Gastroesophageal sphincter (tissue), 4 donors: ENCODE measurements around the gene SCO2. TPM values are rescaled to one million over a fixed set of nuclear protein-coding genes. Genes with fewer than 3 reads are reported as not detected.
"Not testable (repeated sequence)": the region's sequence is repeated elsewhere in the genome, so short reads cannot be mapped to it uniquely, and the experiment has no call there.

Source experiments
- ATAC-seq: fragments of 150-250 bp; one replicate; pipeline ENCODE4 v1.9.1; 2016; ENCODE audit warnings: mild to moderate bottlenecking, moderate library complexity
- H3K27ac ChIP-seq, 4 donors: fragments of 200-600 bp; sonication (generic) in 3 of 4; 1 replicate in 3 of 4; 2 replicates in 1 of 4; pipeline ENCODE4 v1.5.1; 2016 to 2019
- H3K27me3 ChIP-seq: fragments of 200-600 bp; sonication (generic); one replicate; pipeline ENCODE4 v1.5.1; 2019
- H3K36me3 ChIP-seq, 2 donors: fragments of 200-600 bp; sonication (generic); one replicate each; pipeline ENCODE4 v1.5.1; 2019; ENCODE audit warnings: control low read depth in 1 of 2
- H3K4me1 ChIP-seq, 3 donors: fragments of 200-600 bp; sonication (generic); 1 replicate in 2 of 3; 2 replicates in 1 of 3; pipeline ENCODE4 v1.5.1; 2016 to 2019; ENCODE audit warnings: control low read depth in 2 of 3
- H3K4me3 ChIP-seq, 2 donors: fragments of 200-600 bp; sonication (generic); one replicate each; pipeline ENCODE4 v1.5.1; 2019; ENCODE audit warnings: mild to moderate bottlenecking in 1 of 2, moderate library complexity in 1 of 2
- H3K9me3 ChIP-seq, 3 donors: fragments of 200-600 bp; sonication (generic); one replicate each; pipeline ENCODE4 v1.5.1; 2017 to 2019; ENCODE audit warnings: control low read depth in 2 of 3
- CTCF ChIP-seq, 4 experiments: fragments of 200-600 bp in 2 of 4; fragments of 450-650 bp in 2 of 4; sonication (generic) in 1 of 4; IDR thresholded peaks; one replicate each; pipeline ENCODE4 v1.5.1; 2017 to 2019; ENCODE audit warnings: antibody characterized with exemption in 4 of 4, mild to moderate bottlenecking in 2 of 4, moderate library complexity in 2 of 4
- EP300 ChIP-seq: sonication (generic); formaldehyde crosslinking; IDR thresholded peaks from one replicate; pipeline ENCODE4 v1.6.1; 2017; ENCODE audit warnings: antibody characterized with exemption, mild to moderate bottlenecking
- POLR2A ChIP-seq, 2 donors: fragments of 450-650 bp; IDR thresholded peaks; one replicate each; pipeline ENCODE4 v1.6.1; 2017; ENCODE audit warnings: antibody characterized with exemption in 2 of 2, mild to moderate bottlenecking in 2 of 2, moderate library complexity in 1 of 2
- POLR2AphosphoS5 ChIP-seq: sonication (generic); formaldehyde crosslinking; IDR thresholded peaks from one replicate; pipeline ENCODE4 v1.6.1; 2017; ENCODE audit warnings: antibody characterized with exemption
- WGBS, 2 donors: methylation state at CpG; one replicate each; pipeline ENCODE4 v1.1.5; 2018; ENCODE audit warnings: low coverage in 1 of 2; 5-methylcytosine and 5-hydroxymethylcytosine counted together
- total RNA-seq, 4 donors: library from RNA; depleted of rRNA; stranded (reverse); fragments of >200 nt; gene quantifications; one replicate each; pipeline ENCODE4 v1.1.0, GENCODE V29; 2016

SCO2 gene
- total RNA-seq, 4 donors from 2014 or later: 1.2 to 1.8 TPM; not detected in 2

GRCh38 chr22:50542416-50542927 is 17.1 kb upstream of the SCO2 start:
- Histone ChIP-seq H3K4me3 (no peak overlapping the region), H3K27ac (no peak overlapping the region), H3K27me3 (peaks cover 66% of the 10 kb centered on the region), H3K4me1 (peaks cover 0 to 29% (median 9%) of the 10 kb centered on the region in 3 donors), H3K9me3 (no peaks in the 10 kb centered on the region), H3K36me3 (no peaks in the 10 kb centered on the region)
- ATAC-seq: no peak
- TF ChIP-seq POLR2AphosphoS5: no peak
- WGBS, 2 donors: 88 to 98% methylated on average over 14 to 19 of the region's 19 CpGs

DNA sequence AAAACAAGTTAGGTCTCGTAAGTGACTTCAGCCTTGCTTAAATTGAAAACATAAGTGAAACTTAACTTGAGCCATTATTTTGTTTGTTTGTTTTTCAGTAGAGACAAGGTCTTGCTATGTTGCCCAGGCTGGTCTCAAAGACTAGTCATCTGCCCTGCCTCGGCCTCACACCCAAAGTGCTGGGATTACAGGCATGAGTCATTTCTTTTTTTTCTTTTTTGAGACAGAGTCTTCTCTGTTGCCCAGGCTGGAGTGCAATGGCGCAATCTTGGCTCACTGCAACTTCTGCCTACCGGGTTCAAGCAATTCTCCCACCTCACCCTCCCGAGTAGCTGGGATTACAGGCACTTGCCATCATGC is 16.2 kb upstream of the SCO2 start:
- not testable (repeated sequence) for H3K36me3 ChIP-seq, ATAC-seq, H3K9me3 ChIP-seq, H3K4me3 ChIP-seq
- Histone ChIP-seq H3K4me1 (peaks cover 0 to 21% (median 9%) of the 10 kb centered on the region in 3 donors), H3K27me3 (peaks cover 66% of the 10 kb centered on the region), H3K27ac (peak overlapping the region in 1 of 4 donors; percentile 42)
- 48 to 70% methylated on average over 2 to 5 of the region's 5 CpGs for WGBS, 2 donors

GRCh38 chr22:50540381-50540780 is 15.0 kb upstream of the SCO2 start:
- Histone ChIP-seq H3K27me3 (peaks cover 66% of the 10 kb centered on the region), H3K27ac (peak overlapping the region in 2 of 4 donors; percentile 68 to 74), H3K36me3 (no peaks in the 10 kb centered on the region), H3K4me3 (no peak overlapping the region), H3K4me1 (peaks cover 0 to 20% (median 9%) of the 10 kb centered on the region in 3 donors), H3K9me3 (no peaks in the 10 kb centered on the region)
- TF ChIP-seq EP300: no peak
- no peak for TF ChIP-seq POLR2AphosphoS5
- TF ChIP-seq POLR2A (IDR thresholded peaks at IDR 0.05): no peak
- no peak for TF ChIP-seq CTCF (IDR thresholded peaks at IDR 0.05)
- WGBS, 2 donors: 82 to 91% methylated on average over 10 of the region's 10 CpGs
- no peak for ATAC-seq

GRCh38 chr22:50537765-50538164 is 12.4 kb upstream of the SCO2 start:
- WGBS, 2 donors: 74 to 78% methylated on average over 6 to 13 of the region's 13 CpGs
- peak overlapping the region in 3 of 4 donors; percentile 68 to 85 (median 74) for H3K27ac ChIP-seq
- H3K9me3 ChIP-seq: no peaks in the 10 kb centered on the region
- H3K4me1 ChIP-seq: peaks cover 0 to 11% (median 0%) of the 10 kb centered on the region in 3 donors
- no peak overlapping the region for H3K4me3 ChIP-seq
- TF ChIP-seq POLR2AphosphoS5 (no peak), POLR2A (IDR thresholded peaks at IDR 0.05) (no peak), EP300 (no peak), CTCF (IDR thresholded peaks at IDR 0.05) (no peak)
- peaks cover 71% of the 10 kb centered on the region for H3K27me3 ChIP-seq
- H3K36me3 ChIP-seq: no peaks in the 10 kb centered on the region
- ATAC-seq: no peak

DNA sequence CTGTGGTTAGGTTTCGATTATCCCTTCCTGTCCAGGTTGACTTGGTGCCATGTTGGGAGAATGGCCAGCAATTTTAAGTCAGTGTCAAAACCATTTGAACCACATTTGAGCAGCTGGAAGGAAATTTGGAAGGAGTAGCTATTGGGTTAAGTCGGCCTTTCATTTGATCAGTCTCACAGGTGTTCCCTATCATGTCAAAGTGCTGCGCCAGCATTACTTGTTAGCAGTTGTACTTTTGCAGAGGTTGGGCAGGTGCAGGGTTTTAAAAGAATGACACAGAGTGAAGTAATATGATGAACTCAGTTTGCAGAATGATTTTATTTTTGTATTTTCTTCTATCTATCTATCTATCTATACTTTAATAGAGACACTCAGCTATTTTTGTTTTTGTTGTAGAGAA is 10.8 kb upstream of the SCO2 start:
- TF ChIP-seq POLR2AphosphoS5: no peak
- no peak for TF ChIP-seq CTCF (IDR thresholded peaks at IDR 0.05)
- TF ChIP-seq EP300: no peak
- no peak for TF ChIP-seq POLR2A (IDR thresholded peaks at IDR 0.05)
- no peaks in the 10 kb centered on the region for H3K36me3 ChIP-seq
- no peaks in the 10 kb centered on the region for H3K9me3 ChIP-seq
- H3K4me3 ChIP-seq: no peak overlapping the region
- H3K27ac ChIP-seq: no peak overlapping the region
- 30 to 49% methylated on average over 2 to 3 of the region's 3 CpGs for WGBS, 2 donors
- peaks cover 86% of the 10 kb centered on the region for H3K27me3 ChIP-seq
- H3K4me1 ChIP-seq: peaks cover 0 to 26% (median 12%) of the 10 kb centered on the region in 3 donors
- no peak for ATAC-seq

DNA sequence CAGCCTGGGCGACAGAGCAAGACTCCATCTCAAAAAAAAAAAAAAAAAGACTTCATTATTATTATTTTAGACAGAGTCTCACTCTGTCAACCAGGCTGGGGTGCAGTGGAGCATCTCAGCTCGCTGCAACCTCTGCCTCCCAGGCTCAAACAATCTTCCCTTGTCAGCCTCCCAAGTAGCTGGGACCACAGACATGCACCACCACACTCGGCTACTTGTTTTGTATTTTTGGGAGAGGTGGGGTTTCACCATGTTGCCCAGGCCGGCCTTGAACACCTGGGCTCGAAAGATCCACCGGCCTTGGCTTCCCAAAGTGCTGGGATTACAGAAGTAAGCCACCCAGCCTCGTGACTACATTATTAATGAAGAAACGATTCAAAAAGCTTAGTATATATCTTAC is 9.7 kb upstream of the SCO2 start:
- Histone ChIP-seq H3K36me3 (no peaks in the 10 kb centered on the region), H3K9me3 (no peaks in the 10 kb centered on the region), H3K4me3 (no peak overlapping the region), H3K4me1 (peaks cover 0 to 37% (median 16%) of the 10 kb centered on the region in 3 donors), H3K27ac (no peak overlapping the region), H3K27me3 (peaks cover 97% of the 10 kb centered on the region)
- 75% methylated on average over 6 of the region's 8 CpGs; no CpG with 5 or more reads in 1 of the 2 donors for WGBS, 2 donors
- ATAC-seq: no peak
- TF ChIP-seq POLR2AphosphoS5 (no peak), CTCF (IDR thresholded peaks at IDR 0.05) (no peak), POLR2A (IDR thresholded peaks at IDR 0.05) (no peak), EP300 (no peak)
